ENCODE measurements around the gene TEX11.
"Not testable (repeated sequence)": the region's sequence is repeated elsewhere in the genome, so short reads cannot be mapped to it uniquely, and the experiment has no call there.

The TEX11 gene

DNA sequence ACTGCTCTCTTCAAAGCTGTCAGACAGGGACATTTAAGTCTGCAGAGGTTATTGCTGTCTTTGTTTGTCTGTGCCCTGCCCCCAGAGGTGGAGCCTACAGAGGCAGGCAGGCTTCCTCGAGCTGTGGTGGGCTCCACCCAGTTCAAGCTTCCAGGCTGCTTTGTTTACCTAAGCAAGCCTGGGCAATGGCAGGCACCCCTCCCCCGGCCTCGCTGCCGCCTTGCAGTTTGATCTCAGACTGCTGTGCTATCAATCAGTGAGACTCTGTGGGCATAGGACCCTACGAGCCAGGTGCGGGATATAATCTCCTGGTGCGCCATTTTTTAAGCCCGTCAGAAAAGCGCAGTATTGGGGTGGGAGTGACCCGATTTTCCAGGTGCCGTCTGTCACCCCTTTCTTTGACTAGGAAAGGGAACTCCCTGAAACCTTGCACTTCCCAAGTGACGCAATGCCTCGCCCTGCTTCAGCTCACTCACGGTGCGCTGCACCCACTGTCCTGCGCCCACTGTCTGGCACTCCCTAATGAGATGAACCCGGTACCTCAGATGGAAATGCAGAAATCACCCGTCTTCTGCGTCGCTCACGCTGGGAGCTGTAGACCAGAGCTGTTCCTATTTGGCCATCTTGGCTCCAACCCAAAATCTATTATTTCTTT, 338.5 kb downstream of the TEX11 start:
- not testable (repeated sequence) for DNase-seq

DNA sequence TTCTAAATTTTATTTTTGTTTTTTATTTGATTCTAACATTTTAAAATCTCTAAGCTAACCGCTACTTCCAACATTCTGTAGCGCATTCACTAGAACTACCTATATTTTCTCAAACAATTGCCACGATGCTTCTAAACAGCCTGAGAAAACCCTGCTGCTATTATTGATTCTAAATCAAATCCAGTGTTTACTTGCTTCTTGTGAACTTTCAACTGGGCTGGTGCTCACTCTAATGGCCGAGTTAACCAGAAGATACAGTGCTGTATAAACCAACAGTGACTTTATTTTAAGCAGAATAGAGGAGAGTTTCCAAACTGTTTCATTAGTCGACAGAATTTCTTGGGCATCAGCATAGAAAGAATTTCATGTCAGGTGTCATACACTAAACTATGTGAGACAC, 353.6 kb downstream of the TEX11 start:
- DNase-seq: no peak

DNA sequence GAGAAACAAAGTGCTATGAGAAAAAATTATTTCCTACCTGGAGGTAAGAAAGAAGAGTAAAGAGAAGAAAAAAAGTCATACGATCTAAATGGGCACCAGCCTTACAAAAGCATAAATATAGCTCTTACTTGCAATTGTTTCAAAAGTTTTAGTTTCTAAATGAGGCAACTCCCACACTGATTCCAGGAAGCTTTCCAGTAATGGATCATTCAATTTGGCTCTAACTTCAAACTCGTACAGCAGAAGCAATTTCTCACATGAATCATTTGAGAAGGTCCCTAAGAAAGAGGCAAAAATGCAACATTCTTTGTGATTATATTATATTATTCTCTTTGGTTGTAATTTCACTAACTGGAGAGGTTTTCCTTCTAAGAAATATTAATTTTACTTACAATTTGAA, 354.0 kb downstream of the TEX11 start:
- no peak for DNase-seq

DNA sequence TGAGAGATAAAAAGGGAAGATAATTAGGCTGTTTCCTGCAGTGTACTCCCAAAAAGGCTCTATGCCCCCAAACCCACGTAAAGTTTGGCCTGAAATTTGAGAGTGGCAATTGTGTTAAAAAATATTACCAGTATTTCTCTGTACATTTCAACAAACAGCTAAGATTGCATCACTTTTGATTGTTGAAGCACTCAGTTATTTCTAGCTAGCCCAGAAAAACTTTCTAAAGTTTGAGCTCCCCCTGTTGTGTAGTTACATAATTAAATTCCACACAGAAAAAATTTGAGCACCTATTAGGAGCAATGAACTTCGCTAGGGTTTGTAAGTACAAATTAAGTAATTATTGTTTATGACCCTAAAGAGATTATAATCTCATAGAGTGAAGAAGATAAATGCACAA, 354.4 kb downstream of the TEX11 start:
- DNase-seq: peak; percentile 36

DNA sequence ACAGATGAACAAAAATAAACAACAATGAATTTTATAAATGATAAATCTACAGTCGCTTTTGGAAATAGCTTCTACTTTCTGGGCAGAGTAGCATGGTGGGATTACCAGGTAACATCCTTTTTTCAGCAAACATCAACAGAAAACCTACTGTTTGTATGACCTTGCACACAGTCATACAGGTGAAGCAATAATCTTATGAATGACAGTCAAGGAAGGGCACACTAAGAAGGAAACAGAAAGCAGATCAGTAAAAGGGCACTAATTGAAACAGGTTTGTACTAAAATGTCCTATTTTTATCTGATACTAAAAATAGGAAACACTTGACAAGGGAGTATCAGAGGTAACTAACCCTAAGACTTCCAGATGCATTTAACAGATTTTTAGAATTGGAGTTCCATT, 355.0 kb downstream of the TEX11 start:
- no peak for DNase-seq

DNA sequence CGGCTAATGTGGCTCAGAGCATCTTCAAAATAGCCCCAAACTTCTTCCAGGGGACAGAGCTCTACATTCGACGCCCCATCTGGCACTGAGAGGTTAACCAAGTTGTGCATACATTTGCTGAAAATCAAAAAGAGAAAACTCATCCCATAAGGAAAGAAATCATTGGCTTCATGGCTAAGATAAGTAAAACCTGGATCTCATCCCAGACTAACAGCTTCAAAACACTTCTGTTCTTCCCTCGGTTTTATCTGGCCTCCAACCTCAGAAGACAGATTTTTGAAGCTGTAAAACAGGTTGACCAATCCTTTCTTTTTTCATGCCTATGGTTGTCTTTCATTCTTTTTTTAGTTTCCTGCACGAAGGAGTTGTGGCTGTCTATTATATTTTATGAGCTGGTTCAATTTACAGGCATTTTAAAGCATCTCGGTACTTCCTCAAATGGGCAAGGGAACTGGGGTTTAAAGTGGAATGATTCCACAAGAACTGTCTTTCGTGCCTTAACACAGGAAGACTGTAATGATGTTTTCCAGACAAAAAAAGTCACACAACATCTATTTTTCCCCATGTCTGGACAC, 356.3 kb downstream of the TEX11 start:
- DNase-seq: no peak

DNA sequence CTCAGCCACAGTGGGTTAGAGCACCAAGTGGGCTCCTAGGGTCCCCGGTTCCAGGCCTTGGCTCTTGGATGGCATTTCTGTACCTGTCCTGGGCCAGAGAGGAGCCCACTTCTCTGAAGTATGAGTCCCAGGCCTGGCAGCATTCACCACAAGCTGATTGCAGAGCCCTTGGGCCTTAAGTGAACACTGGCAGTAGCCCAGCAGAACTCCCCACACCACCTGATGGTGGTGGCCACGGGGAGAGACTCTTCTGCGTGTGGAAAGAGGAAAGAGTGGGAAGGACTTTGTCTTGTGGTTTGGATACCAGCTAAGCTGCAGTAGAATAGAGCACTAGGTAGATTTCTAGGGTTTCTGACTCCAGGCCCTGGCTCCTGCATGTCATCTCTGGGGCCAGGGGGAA, 359.1 kb downstream of the TEX11 start:
- DNase-seq: no peak

DNA sequence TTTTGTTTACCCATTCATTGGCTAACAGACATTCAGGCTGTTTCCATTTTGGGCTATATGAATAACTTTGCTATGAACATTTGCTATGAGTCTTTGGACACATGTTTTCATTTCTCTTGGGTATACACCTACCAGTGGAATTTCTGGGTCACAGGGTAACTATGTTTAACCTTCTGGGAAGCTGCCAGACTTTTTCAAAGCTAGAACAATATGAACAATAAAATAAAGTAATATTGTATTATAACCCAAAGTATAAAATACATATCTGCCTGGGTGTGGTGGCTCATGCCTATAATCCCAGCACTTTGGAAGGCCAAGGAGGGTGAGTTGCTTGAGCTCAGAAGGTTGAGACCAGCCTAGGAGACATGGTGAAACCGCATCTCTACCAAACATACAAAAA, 373.3 kb downstream of the TEX11 start:
- DNase-seq: no peak

DNA sequence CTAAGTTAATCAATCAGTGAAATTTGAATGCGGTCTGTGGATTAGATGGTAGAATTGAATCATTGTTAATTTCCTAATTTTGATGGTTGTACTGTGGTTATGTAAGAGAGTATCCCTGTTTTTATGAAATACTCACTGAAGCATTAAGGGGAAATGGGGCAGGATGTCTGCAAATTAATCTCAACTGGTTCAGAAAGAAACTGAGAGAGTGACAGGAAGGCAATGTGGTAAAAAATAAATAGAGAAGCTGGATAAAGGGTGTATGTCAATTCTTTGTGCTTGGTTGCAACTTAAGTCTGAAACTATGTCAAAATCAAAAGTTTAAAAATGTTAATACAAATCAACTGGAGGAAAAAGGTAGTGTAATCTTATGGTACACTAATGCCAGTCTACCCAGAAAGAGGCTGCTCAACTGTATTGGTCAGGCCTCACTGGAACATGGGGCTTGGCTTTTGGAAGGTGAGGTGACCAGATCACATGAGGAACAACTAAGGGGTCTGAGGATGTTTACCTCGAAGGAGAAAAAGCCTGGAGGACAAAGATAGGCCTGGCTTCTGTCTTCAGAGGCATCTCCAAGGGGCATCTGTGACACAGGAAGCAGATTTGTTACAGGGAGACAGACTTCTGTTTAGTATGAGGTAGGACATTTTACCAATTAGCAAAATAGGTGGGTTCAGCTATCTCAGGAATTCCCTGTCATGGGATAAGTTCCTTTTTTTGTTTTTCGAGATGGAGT, 380.7 kb downstream of the TEX11 start:
- DNase-seq: no peak

DNA sequence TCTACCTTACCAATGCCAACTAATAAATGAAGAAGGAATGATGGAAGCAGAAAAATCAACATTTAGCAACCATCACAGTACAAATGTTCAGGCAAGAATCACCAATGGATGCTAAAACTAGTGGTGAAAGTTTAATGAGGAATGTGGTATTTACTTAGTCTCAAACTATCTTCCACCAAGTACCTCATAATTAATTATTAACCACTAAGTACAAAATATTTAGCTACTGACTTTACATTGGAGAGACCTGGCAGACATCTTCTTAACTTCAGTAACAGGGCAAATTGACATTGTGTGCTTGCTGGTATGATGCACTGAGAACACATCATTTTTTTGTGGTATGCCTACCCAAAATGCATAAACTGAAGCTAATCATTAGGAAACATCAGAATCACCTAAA, 381.5 kb downstream of the TEX11 start:
- DNase-seq: no peak

DNA sequence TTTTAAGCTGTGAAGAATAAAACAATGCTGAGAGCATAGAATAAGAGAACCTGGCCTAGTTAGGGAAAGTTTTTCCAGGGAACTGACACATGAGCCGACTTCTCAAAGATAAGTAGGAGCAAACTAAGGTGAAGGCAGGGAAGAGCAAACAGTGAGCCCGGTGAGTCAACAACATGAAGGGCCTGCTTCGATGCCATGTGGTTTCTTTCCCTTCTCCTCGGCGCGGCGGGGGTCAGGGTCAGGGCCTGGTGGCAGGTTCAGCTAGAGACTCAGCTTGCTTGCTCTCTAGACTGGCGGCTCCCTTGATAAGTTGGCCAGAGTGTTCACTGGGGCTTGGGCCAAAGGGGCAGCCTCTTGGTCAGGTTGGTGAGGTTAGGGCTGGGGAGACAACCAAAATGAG, 382.8 kb downstream of the TEX11 start:
- no peak for DNase-seq

DNA sequence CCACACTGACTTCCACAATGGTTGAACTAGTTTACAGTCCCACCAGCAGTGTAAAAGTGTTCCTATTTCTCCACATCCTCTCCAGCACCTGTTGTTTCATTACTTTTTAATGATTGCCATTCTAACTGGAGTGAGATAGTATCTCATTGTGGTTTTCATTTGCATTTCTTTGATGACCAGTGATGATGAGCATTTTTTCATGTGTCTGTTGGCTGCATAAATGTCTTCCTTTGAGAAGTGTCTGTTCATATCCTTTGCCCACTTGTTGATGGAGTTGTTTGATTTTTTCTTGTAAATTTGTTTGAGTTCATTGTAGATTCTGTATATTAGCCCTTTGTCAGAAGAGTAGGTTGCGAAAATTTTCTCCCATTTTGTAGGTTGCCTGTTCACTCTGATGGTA, 392.8 kb downstream of the TEX11 start:
- not testable (repeated sequence) for DNase-seq

DNA sequence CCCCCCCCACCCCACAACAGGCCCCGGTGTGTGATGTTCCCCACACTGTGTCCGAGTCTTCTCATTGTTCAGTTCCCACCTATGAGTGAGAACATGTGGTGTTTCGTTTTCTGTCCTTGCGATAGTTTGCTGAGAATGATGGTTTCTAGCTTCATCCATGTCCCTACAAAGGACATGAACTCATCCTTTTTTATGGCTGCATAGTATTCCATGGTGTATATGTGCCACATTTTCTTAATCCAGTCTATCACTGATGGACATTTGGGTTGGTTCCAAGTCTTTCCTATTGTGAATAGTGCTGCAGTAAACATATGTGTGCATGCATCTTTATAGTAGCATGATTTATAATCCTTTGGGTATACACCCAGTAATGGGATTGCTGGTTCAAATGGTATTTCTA, 393.2 kb downstream of the TEX11 start:
- not testable (repeated sequence) for DNase-seq

DNA sequence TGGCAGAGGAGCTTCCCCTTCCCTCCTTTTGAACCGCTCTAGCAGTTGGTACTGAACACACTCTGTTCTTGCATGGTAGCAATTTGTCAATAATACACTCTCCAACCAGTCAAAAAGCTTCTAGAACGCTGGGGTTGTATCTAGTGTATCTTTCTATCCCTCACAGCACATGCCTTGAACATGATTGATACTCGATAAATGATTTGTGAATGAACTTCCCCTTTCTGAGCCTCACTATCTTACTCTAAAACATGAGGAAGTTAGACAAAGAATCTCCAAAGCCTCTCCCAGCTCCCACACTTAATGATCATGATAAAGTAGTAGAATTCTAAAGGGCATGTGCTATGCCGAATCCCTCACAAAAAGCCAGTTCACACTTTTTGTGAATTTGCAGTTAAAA, 399.4 kb downstream of the TEX11 start:
- DNase-seq: no peak

DNA sequence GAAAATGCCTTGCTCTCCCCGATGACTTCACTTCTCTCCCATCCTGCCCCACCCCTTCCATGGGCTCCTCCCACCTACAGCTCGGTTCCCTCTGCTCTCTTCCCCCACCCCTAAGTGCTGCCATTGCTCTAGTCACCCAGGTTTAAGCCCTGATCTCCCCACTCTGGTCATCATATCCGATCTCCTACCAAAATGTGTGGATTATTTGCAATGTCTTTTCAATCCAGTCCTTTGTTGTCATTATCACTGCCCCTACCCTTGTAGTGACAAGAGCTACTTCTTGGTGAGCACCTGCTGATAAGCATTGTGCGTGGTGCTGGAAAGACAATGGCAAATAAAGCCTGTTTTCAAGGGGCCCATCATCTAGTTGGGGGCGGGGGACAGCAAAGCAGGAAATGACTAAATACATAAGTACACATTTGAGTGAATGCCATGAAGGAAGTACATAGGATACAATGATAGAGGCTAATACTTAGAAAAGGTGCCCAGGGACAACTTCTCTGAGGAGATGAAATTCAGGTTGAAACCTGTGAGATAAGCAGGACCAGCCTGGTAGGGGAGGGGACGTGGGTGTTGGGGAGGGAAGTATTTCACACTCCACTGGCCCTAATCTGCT, 400.1 kb downstream of the TEX11 start:
- peak; percentile 22 for DNase-seq

DNA sequence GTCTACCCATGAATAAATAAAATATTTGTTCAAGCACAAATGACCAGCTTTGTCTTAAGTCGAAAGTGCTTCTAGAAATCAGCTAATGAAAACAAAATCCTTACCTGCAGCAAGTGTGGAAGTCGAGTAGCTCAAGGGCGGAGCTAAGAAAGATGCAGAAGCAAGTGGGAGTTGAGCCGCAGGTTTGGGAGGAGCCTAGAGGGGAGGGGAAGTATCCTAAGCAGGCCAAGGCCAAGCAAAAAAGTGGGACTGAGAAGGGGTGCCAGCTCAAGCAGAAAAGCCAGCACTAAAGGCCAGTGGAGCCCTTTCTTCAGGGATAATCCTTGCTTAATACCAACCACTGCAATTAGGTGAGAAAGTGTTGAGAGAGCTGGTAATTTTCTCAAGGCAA, 403.1 kb downstream of the TEX11 start:
- DNase-seq: no peak

DNA sequence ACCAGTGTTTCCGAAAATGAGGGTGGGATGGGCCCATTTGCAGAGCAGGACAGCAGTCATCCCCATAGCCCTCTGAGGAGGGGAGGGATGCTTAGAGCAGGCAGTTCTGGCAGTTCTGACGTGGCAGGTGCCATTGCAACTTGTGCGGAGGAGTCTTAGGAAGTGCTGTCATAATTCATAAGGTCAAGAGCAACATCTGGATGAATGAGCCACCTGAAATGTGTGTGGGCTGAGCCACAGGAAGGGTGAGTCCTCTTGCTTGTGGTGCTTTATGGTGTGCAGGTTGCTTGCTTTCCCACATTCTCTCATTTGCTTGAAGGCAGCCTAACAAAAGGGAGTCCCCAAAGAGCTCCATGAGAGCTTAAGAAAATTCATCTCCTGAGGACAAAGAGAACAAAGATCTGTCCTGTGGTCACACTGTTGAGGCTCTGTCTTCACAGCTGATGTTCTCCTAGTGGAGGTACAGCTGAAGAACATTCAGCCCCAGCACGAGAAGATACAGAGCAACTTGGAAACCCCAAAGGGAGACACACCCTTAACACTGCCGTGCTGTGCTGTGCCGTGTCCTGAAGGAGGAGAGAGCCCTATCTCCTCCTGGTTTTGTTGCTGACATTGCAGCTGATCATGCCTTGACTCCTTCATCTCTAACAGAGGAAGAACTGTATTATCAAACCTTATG, 403.6 kb downstream of the TEX11 start:
- no peak for DNase-seq

DNA sequence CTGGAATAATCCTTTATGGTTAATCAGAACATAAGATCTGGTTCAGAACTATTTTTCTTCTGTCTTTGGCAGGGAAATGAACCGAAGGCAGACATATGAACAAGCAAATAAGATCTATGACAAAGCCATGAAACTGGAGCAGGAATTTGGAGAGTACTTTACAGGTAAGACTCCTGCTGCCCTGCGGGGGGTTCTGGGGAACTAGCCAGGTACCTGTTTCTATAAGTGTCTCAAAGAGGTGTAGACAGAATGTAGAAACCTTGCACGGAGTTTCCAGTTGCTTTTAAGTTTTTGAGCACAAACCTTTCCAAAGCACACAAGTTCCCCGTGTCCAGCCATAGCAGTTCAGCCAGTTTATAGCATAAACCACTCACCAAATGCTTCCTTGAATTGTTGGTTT, 407.7 kb downstream of the TEX11 start:
- no peak for DNase-seq

DNA sequence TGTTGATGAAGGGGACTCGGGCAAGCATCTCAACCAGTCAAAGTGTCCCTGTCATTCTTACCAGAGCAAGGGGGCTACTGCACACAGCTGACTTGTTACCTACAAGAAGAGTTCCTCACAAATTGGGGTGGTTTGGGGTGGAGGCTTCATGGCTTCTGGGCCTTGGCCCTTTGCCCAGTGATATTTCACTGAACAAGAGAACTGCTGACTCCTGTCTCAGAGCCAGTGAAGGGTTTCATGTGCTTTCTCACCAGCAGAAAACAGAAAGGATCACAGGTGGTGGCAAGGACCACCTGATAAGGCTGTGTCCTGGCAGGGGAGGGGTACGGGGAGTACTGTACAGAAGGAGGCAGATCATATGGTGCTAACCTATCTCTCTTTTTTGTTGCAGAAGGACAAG, 410.4 kb downstream of the TEX11 start:
- no peak for DNase-seq

DNA sequence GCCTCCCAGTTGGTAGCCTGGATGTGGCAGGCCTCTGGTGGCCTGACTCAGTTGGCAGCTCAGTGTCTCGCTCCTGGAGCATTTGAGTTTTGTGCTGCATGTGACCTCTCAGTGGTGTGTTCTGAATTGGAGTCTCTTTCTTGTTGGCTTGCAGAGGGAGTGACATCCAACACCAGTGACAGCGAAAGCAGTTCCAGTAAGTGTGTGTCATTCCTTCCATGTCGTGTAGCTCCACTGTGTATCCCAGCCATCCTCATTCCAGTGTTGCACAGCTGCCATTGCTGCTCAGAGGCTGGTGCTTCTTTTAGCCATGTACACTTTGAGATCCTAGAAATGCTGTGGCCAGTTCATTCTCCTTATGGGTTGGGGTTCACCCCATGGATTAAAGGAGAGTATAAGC, 411.5 kb downstream of the TEX11 start:
- DNase-seq: no peak

DNA sequence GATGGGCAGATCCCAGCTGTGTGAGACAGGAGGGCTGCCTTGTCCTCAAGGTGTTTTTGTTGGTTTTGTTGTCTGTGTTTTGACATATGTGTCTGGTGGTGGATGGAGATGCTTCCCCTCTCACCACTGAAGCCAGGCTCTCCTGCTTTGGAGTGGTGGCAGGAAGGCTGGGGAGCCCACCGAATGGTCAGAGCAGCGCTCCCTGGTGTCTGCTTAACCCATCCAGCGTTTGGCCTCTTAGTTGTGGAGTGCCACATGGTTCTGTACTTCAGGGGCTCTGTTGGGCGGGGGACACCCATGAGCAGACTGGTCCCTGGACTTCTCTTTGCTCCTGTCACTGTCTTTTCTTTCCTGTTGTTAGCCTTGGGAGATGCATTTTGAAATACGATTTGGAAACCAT, 412.0 kb downstream of the TEX11 start:
- DNase-seq: no peak

DNA sequence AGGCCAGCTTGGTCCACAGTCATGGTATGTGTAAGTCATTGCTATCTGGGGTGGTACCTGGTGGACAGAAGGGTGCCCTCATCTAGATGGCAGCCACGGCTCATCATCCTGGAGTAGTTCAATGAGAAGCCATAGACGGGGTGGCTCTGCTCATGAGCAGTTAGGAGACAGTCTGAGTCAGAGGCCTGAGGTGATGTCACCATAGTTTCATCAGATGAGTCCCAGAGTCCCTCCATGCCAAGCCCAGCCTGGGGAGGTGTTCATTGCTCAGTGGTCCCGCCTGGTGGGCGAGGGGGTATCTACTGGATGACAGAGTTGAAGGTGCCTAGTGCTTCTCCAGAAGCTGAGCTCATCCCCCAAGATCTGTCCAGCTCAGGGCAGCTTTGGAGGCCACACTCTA, 414.1 kb downstream of the TEX11 start:
- DNase-seq: no peak

DNA sequence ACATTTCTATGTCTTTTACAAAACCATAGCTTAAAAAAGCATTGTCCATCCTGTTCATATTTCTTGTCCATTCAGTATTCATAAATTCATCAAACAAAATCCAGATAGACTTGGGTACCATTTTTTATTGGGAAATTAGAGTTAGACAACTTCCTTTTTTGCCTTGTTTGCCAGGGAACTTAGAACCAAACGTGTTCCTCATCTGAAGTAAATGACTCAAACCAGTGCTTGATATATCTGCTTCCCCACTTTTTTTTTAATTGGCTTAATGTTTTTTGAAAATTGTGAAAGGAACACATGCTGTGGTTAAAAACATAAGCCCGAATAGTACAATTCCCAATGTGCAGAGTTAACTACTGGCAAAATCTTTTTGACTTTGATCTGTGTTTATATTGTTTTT, 419.7 kb downstream of the TEX11 start:
- DNase-seq: no peak

DNA sequence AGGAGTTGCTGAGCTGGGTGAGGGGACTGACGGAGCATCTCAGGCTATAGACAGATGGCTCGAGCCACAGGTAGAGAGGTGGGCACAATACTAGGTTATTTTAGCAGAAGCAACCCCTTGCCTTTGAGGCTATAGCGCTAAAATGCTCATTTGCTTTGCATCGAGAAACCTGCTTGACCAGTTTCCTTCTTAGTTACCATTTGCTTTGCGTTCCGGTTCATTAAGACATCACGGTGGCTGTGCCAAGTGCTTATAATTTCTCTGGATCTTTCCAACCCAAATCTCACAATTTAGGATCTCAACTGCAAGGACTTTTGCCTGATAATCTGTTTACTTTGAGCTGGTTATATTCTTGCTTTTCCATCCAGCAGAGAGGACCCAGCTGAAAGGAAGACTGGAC, 423.0 kb downstream of the TEX11 start:
- no peak for DNase-seq
